ENCODE results near the gene MBOAT1. TPM values are rescaled to one million over a fixed set of nuclear protein-coding genes. Genes with fewer than 3 reads are reported as not detected.

Gene MBOAT1
- total RNA-seq, 1 experiment from 2014 or later, result 2.5 TPM

DNA sequence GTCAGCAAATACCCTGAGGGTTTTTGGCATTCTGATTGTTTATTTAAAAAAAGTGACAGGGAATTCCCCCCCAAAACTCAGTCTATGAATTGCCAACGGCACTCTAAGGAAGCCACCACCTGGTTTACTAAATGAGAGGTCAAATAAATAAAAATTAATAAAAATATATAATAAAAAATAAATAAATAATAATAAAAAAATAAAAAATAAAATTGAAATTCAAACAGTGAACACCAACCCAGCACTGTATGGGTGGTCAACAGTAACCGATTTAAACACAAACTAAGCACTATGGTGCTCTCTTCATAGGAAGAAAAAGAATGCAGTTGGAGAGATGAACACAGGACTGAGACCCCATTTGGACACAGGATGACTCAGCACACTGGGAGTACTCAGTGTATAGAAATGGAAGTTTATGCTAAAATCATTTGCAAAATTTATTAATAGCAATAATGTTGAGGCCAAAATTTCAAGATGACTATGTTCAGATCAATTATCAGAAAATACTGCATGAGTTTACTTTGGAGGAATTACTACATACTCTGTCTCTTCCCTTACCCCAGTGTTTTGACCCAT lies 98.5 kb downstream of the MBOAT1 start:
- H3K27me3 ChIP-seq, result no peaks in the 10 kb centered on the region
- H3K9me3 ChIP-seq, result no peaks in the 10 kb centered on the region

DNA sequence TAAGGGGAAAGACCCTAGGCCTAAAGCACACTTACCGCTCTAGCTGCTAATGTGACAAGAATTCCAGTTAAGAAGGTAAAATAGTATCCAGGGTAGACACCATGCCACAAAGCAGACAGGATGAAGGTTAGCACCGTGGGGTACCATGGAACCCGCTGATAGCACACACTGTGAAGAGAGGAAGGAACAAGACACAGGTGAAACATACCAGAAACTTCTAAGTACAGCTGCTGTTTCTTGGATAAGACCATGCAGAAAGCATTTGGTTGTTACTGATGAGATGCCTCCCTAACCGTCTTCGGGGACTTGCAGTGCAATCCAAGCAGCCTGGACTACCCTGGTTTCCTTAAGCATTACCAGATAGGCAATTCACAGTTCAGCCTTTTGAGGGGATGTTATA lies 99.4 kb downstream of the MBOAT1 start:
- H3K36me3 ChIP-seq, result no peaks in the 10 kb centered on the region
- H3K9me3 ChIP-seq, result no peaks in the 10 kb centered on the region
- H3K4me3 ChIP-seq, result no peak overlapping the region
- no peaks in the 10 kb centered on the region for H3K27me3 ChIP-seq
- DNase-seq, result no peak

More for the DNA sequence above, 98.5 kb downstream of the MBOAT1 start:
- DNase-seq, result no peak
- Histone ChIP-seq H3K4me3 (no peak overlapping the region), H3K36me3 (no peaks in the 10 kb centered on the region)

DNA sequence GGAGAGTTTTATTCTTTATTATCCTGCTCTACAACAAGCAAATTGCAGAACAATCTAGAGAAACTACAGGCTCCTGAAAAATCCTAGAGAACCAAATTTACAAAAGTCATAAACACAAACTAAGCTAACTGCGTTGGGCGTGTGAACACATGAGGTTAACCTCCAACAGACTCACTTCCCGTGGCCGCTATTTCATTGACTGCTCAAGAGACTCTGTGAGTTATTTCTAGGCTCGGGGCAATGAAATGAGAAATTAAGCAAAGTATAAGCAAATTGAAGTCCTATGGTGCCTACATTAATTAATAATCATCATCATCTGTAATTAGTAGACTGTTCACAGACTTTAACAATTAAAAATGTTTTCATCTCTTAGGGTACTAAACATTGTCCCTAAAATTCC lies 100.0 kb downstream of the MBOAT1 start:
- no peaks in the 10 kb centered on the region for H3K36me3 ChIP-seq
- H3K9me3 ChIP-seq, result no peaks in the 10 kb centered on the region
- H3K4me3 ChIP-seq, result no peak overlapping the region
- no peaks in the 10 kb centered on the region for H3K27me3 ChIP-seq
- no peak for DNase-seq

DNA sequence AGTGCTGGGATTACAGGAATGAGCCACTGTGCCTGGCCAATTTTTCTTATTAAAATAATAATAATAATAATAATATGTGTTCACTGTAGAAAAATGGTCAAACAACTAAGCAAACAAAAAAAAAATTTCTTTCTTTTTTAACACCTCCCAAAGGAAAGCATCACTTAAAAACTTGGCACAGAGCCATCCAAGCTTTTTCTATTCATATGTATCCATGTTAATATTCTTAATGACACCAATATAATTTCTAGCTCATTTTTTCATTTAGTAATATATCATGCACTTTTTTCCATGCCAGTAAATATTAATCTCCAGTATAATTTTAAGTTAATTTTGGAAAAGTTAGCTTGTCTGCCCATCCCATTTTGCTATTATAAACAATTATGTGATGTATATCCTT lies 101.8 kb downstream of the MBOAT1 start:
- no peaks in the 10 kb centered on the region for H3K27me3 ChIP-seq
- H3K9me3 ChIP-seq, result no peaks in the 10 kb centered on the region
- H3K36me3 ChIP-seq, result no peaks in the 10 kb centered on the region
- no peak for DNase-seq
- H3K4me3 ChIP-seq, result no peak overlapping the region

DNA sequence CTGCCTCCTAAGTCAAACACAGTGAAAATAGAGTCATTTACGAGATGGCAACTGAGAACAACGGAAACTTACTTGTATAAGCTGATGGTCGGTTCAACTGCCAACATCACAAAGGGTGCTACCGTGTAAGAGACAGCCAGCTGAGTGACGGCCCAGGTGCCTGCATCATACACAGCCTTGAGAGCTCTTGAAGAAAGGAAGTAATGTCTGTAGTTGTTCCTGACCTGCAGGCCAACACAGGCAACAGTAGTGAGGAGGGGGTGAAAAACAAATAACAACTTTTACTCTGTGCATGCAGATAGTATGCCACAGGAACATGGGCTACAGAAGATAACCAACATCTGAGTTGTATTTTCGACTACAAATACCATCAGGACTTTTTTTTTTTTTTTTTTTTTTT lies 102.7 kb downstream of the MBOAT1 start:
- DNase-seq, result no peak
- no peaks in the 10 kb centered on the region for H3K27me3 ChIP-seq
- H3K4me3 ChIP-seq, result no peak overlapping the region
- no peaks in the 10 kb centered on the region for H3K36me3 ChIP-seq
- no peaks in the 10 kb centered on the region for H3K9me3 ChIP-seq

DNA sequence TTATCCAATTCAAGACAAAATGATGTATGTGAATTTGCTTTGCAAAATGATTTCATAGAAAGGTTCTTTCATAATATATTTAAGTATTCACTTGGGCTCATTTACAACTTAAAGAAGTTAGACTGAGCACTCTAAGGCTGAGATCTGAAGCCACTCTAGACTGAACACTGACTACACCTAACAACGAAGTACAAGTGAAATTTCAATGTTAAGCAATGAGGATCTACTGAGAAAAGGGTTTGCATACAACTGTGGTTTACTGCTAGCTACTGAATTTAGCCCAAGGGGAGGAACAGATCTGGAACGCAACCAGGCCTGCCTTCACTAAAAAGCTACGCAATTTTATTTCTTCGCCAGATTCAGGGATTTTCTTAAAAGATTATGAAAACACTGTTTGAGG lies 106.4 kb downstream of the MBOAT1 start:
- Histone ChIP-seq H3K36me3 (no peaks in the 10 kb centered on the region), H3K27me3 (no peaks in the 10 kb centered on the region)

DNA sequence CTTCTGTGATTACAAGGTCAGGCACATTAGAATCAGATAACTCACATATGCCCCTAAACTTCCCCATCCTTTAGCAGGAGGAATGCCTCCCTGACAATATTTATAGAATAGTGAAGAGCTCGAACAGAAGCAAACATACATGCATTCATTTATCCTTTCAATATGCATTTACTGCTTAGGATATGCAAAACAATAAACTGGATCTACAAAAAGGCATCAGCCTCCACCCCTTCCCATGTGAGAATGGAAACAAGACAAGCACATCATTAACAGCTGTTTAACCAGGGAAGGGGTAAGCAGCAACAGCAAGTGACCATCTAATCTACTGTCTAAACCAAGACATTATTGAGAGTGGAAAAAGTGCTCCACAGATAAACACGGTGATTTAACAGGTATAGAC lies 107.6 kb downstream of the MBOAT1 start:
- H3K9me3 ChIP-seq, result no peaks in the 10 kb centered on the region
- DNase-seq, result no peak
- no peaks in the 10 kb centered on the region for H3K27me3 ChIP-seq
- no peaks in the 10 kb centered on the region for H3K36me3 ChIP-seq
- no peak overlapping the region for H3K4me3 ChIP-seq

More for the DNA sequence above, 106.4 kb downstream of the MBOAT1 start:
- no peaks in the 10 kb centered on the region for H3K9me3 ChIP-seq
- DNase-seq, result no peak
- H3K4me3 ChIP-seq, result no peak overlapping the region

DNA sequence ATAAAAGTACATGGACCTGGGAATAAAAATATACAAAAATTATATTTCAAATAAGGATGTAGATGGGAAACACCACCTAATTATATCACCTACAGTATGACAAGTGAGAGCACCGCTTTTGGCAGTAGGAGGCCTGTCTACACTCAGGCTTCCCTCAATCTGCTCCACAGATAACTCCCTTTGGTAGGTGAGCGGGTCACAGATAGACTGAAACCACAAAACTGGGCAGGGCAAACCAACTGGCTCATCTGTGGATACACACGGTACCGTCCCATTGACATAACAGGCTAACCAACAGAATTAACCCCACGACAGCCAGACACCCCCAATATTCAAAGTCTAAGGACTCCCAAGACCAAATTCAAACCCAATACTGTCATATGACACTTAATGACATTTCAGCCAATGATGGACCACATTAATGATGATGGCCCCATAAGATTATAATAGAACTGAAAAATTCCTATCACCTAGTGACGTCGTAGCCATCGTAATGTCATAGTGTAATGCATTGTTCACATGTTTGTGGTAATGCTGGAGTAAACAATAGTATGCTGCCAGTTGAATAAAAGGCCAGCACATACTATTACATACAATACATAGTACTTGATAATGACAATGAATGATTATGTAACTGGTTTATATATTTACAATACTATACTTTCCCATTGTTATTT lies 109.7 kb downstream of the MBOAT1 start:
- H3K9me3 ChIP-seq, result no peaks in the 10 kb centered on the region
- H3K27me3 ChIP-seq, result no peaks in the 10 kb centered on the region
- no peaks in the 10 kb centered on the region for H3K36me3 ChIP-seq
- H3K4me3 ChIP-seq, result no peak overlapping the region
- no peak for DNase-seq

DNA sequence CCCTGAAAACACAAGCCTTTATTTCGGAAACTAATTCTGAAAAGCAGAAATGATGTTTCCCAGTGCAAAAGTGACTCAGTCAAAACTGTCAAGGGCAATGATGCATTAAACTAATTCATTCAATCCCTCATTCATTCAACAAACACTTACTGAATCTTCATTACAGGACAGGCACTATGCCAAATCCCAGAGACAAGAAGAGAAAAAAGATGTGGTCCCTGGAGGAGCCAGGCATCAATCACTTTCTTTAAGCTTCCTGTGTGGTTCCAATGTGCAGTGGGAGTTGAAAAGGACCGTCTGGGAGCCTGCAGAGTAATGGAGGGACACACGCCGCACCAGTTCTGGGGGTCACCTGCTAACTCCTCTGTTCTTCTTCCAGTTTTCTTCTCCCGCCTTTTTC lies 113.1 kb downstream of the MBOAT1 start:
- Histone ChIP-seq H3K4me3 (no peak overlapping the region), H3K36me3 (no peaks in the 10 kb centered on the region), H3K27me3 (no peaks in the 10 kb centered on the region), H3K9me3 (no peaks in the 10 kb centered on the region)
- DNase-seq, result no peak

DNA sequence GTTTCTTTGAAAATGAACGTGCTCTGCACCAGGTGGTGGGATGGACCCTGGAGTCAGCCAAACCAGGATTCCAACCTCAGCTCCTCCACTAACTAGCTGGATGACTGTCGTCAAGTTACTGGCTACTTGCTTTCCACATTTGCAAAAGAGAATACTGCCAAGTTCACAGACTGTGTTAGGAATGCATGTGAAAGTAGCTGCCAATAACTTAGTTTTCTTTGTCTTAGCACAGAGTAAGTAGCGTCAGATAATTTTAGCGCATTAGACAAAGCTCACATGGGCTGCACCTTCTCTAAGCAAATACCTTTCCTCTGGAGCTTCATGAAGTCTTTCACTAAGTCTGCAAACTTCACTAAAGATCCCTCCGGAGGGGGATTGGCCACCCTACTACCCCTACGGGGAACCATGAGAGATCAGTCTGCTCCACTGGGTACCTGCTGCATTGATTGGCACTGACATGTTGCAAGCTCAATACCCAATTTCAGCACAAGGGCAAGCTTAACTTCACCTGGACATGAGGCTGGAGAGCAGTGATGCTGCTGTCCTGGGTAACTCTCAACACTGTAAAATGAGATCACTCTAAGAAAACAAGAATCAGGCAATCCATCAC lies 113.9 kb downstream of the MBOAT1 start:
- Histone ChIP-seq H3K4me3 (no peak overlapping the region), H3K36me3 (no peaks in the 10 kb centered on the region), H3K9me3 (no peaks in the 10 kb centered on the region), H3K27me3 (no peaks in the 10 kb centered on the region)
- no peak for DNase-seq

DNA sequence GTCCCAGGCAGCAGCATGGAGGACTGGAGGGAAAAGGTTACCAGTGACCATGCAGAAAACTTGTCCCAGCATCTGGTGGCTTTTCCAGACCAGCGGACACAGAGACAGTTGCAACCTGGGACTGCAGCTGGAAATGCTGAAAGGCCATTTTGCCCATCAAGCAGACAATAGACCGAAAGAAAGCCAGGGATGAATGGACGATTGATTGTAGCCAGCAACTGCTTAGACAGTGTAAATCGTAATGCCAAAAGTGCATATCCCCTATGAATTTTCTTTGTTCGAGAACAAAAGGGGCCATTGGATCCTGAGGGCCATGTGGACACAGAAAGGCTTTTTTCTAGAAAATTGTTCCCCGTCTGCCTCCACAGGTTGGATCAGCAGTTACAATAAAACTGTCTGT lies 115.7 kb downstream of the MBOAT1 start:
- Histone ChIP-seq H3K27me3 (no peaks in the 10 kb centered on the region), H3K4me3 (no peak overlapping the region), H3K36me3 (no peaks in the 10 kb centered on the region), H3K9me3 (no peaks in the 10 kb centered on the region)
- DNase-seq, result no peak

DNA sequence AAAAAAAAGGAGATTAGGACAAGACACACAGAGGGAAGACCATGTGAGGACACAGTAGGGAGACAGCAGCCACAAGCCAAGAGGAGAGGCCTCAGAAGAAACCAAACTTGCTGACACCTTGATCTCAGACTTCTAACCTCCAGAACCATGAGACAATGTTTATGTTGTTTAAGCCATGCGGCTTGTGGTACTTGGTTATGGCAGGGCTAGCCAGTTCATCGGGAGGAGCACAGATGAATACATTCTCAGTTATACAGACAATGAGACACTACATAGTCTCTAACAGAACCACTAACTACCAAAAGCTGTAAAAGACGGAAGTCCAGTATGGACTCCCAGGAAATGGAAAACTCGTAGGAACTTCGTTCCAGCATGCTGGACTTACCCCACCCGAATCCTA lies 116.8 kb downstream of the MBOAT1 start:
- Histone ChIP-seq H3K9me3 (no peaks in the 10 kb centered on the region), H3K4me3 (no peak overlapping the region), H3K27me3 (no peaks in the 10 kb centered on the region), H3K36me3 (no peaks in the 10 kb centered on the region)
- no peak for DNase-seq

DNA sequence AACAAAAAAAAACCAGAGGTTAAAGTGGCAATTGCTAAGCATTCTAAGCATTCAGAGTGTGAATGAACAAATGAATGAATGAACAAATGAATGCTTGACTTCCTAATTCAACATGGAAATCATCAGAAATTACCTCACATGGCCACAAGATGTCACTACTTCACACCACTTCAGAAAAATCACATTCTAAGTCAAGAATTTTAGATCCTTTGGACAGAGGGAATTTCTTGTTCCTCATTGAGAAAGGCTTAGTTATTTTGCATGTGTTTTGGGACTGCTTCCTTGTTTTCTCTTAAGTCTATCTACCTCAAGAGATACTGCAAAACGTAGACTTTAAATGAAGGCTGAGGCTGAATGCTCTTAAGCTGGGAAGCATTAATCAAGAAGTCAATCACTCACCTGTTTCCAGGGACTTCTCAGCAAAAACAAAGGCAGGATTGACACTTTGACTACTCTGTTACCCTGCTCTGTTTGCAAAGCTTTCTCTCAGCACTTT lies 120.2 kb downstream of the MBOAT1 start:
- no peak for DNase-seq
- Histone ChIP-seq H3K36me3 (no peaks in the 10 kb centered on the region), H3K9me3 (no peaks in the 10 kb centered on the region), H3K4me3 (no peak overlapping the region), H3K27me3 (no peaks in the 10 kb centered on the region)

DNA sequence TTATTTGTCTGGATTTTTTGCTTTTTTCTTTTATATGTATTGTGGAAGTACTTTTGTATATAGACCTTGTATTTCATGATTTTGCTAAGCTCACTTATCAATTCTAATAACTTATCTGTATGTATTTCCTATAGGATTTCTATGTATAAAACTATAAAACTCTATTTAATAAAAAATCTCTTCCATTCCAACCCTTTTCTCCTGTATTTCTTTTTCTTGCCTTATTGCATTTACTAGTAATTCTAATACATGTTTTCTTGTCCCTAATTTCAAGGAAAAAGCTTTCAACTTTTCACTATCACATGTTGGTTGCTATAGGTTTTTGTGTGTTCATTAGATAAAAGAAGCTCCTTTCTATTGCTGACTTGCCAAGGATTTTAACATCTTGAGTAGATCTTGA lies 125.3 kb downstream of the MBOAT1 start:
- no peak for DNase-seq
- no peaks in the 10 kb centered on the region for H3K9me3 ChIP-seq
- no peaks in the 10 kb centered on the region for H3K27me3 ChIP-seq
- no peak overlapping the region for H3K4me3 ChIP-seq
- no peaks in the 10 kb centered on the region for H3K36me3 ChIP-seq

DNA sequence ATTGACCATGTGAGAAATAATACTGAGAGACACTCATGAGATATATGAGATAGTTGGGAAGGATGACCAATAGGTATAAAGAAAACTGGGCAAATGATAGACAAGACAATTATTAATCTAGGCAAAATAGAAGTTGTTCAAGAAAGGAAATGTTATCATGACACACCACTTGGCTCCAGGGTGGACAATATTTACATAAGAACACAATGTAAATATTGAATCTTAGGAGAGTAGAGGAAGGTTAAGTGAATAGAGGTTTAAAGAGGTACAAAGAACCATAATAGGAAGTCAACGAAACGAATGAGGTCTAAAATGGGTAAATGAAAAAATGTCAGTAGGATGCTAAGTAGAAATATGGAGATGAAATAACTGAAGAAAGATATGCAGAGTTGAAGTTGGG lies 126.5 kb downstream of the MBOAT1 start:
- Histone ChIP-seq H3K27me3 (no peaks in the 10 kb centered on the region), H3K4me3 (no peak overlapping the region), H3K36me3 (no peaks in the 10 kb centered on the region), H3K9me3 (no peaks in the 10 kb centered on the region)
- no peak for DNase-seq

DNA sequence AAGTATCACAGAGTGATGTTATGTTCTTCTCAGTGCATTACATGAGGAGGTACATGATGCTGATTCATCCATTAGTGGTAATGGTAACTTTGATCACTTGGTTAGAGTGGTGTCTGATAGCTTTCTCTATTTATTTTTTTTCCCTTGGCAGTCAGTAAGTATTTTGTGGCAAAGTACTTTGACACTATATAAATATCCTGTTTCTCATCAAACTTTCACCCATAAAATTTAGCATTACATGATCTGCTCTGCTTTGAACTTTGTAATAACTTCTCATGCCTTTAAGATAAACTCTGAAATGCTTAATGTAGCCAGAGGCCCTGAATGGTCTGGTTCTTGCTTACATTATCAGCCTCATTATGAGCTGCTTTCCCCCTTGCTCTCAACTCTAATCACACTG lies 127.9 kb downstream of the MBOAT1 start:
- no peak overlapping the region for H3K4me3 ChIP-seq
- H3K9me3 ChIP-seq, result no peaks in the 10 kb centered on the region
- DNase-seq, result no peak
- no peaks in the 10 kb centered on the region for H3K36me3 ChIP-seq
- H3K27me3 ChIP-seq, result no peaks in the 10 kb centered on the region

DNA sequence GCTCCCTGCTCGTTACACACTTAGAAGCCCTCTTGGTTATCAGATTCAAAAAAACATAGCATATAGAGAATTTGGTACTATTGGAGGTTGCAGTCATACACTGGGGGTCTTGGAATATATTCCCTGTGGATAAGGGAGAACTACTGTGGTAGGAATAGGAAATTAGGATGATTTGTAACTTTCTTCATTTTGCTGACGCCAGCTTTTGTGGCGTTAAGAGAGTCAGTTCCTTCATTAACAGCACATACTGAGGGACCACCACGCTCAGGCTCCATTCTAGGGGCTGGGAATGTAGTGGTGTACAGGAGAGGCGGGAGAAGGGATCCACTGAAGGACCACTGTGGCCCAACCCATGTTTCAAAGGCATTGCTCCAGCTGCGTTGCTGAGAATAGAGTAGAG lies 140.3 kb downstream of the MBOAT1 start:
- no peak for DNase-seq
- no peaks in the 10 kb centered on the region for H3K36me3 ChIP-seq
- H3K4me3 ChIP-seq, result no peak overlapping the region
- no peaks in the 10 kb centered on the region for H3K27me3 ChIP-seq
- no peaks in the 10 kb centered on the region for H3K9me3 ChIP-seq

DNA sequence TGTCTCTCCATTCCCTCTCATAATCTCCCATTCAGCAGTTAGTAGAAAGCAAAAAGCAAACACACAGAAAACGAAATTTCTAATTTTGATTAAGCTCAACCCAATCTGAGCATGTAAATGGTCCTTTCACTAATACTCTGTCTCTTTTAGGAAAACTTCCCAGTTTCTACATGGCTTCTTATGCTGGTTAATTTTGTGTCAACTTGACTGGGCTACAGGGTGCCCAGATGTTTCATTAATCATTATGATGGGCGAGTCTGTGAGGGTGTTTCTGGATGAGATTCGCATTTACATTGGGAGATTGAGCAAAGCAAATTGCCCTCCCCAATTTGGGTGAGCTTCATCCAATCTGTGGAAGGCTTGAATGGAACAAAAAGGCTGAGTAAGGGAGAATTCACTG lies 142.2 kb downstream of the MBOAT1 start:
- no peaks in the 10 kb centered on the region for H3K9me3 ChIP-seq
- no peak overlapping the region for H3K4me3 ChIP-seq
- no peak for DNase-seq
- H3K27me3 ChIP-seq, result no peaks in the 10 kb centered on the region
- no peaks in the 10 kb centered on the region for H3K36me3 ChIP-seq
